NCI-H510A treated with DMSO at 0.1 percent for 48 hours (cell line): ENCODE measurements around the gene UNCX.
"Not testable (repeated sequence)": the region's sequence is repeated elsewhere in the genome, so short reads cannot be mapped to it uniquely, and the experiment has no call there.

Experiments
- DNase-seq: peaks from one replicate; lab custom pipeline; 2025; lab: John Stamatoyannopoulos, UW

UNCX gene

DNA sequence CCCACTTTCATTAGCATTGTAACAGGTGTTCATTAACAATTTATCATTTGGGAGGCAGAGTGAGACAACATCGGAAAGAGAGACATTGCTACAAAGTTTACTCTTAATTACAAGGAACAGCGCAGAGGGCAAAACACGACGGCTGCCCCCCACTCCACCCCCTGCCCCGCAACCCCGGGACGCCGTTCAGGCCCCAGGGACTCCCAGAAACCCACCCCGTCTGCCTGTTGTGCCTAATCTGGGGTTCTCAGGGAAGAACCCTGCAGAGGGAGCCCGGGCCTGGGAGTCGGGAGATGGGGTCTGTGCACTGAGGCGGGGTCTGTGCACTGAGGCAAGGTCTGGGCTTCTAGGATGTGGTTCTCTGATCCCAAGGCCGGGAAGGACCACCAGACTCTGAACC lies 25.2 kb downstream of the UNCX start:
- no peak for DNase-seq

DNA sequence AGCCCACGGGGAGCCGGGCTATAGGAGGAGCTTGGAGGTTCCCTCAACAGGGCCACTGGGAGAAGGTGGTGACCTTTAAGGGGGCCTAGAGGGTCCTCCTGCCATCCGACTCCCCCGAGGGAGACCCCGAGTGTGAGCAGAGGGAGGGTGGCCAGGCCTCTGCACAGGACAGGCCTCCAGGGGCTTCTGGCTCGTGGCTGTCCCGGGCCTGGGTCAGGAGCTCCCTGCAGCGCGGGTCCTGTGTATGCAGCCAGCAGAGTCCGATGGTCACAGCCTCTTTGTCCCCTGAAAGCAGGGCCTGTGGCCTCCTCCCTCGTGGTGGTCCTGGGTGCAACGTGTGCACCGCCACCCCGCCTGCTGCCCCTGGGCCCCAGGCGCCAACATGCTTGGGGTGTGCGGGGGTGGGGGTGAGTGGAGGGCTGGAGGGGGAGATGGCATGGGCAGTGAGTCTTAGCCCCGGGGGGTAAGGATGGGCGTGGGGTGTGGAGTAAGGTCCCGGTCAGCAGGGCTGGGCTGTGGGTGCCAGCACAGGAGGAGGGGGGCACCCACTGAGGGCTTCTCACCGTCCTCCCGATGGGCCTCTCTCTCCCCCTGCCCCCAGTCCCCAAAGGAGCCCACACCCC lies 27.1 kb downstream of the UNCX start:
- no peak for DNase-seq

DNA sequence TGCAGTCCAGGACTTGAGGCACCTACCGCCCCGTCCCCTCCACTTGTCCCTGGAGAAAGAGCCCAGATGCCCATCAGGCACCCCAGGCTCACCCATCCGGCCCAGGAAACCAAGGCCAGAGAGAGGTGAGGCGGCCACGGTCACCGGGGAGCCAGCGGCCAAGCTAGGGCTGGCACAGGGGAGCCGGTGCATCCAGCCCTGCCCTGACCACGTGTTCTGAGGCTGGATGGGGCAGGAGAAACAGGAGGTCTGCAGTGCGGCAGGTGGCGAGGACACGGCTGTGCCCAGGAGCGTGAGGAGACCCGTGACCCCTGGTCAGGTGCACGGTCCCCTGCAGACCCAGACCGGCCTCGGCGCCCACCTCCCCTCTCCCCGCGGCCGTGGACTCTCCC lies 27.6 kb downstream of the UNCX start:
- no peak for DNase-seq

DNA sequence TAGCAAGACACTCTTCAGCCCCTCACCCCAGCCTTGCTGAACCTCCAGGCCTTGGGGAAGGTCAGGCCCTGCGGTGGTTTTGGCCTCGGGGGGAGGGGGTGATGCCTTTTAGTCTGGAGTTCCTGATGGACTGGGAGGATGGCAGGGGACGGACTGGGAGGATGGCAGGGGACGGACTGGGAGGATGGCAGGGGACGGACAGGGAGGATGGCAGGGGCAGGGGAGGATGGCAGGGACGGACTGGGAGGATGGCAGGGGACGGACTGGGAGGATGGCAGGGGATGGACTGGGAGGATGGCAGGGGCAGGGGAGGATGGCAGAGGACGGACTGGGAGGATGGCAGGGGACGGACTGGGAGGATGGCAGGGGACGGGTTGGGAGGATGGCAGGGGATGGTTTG lies 28.4 kb downstream of the UNCX start:
- not testable (repeated sequence) for DNase-seq

DNA sequence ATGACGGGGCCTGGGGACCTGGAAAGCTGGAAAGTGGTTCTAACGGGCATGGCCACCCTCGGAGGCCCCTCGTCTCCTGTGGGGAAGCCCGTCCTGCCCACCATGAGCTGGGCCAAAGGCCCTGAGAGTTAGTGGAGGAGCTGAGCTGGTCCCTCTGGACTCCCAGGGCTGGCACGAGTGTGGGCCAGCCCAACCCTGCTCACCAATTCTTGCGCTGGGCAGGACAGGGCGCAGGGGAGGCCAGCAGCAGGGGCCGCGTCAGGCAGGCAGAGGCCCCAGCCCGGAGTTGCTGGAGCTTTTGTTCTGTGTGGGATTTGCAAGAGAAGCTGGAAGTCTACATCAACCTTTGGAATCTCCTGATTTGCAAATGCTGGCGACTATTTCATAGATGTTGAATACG lies 29.8 kb downstream of the UNCX start:
- DNase-seq = no peak

DNA sequence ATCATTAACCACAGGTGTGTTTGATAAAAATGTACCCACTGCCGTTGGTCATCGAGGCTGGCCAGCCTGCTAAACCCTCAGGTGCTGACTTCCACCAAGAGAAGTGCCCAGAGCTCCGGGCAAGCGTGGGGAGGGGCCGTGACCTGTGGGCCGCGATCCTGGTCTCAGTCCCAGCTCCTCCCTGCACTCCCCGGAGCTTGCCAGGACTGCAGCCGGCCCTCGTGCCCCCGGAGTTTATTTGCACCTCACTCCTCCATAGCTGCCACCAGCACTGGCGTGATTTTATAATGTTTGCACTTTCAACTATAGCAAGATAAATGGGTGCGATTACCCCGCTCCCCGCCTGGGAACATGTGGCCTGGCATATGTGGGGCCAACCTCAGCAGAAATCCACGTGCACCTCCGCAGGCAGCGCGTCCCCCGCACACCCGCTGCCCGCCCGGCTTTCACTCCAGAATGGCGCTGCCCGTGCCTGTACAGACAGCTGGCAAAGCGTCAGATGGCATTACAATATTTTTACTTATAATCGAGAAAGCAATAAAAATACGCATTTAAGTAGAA lies 30.8 kb downstream of the UNCX start:
- DNase-seq = no peak

DNA sequence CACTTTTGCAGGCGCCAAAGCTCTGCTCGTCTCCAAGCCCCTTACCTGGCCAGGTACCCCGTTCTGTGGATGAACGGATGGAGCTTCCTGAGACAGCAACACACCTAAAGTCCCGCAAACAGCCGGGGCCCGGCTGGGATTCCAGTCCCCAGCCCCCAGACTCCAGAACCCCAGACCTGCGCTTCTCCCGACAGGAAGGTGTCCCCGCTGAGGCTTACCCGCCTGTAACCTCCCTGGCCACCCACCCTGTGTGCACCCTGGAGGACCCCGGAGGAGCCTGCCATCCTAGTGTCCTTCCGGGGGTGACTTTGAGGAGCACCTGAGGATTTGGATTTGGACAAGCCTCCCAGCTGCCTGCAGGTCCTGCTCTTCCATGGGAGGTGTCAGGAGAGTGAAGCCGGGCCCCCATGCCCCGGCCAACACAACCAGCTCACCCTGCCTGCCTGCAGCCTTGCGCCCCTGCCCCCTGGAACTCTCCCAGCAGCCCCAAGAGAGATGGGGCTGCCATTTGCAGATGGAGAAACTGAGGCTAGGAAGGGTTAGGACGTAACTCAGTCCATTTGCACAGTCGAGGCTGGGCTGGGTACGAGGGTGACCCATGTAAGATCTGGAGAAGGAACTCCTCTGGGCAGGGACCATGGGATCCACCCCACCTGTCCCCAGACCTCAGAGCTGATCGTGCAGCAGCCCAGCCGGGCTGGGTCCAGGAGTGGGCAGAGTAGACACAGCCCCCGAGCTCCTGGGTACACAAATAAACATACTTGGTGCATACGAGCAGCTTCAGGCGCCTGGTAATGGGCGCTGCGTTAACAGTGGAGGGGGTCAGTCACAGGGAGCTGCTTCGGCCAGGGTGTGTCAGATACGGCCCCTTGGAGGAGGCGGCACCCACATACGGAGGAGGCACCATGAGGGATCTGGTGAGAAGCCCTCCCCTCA lies 31.9 kb downstream of the UNCX start:
- DNase-seq = no peak

DNA sequence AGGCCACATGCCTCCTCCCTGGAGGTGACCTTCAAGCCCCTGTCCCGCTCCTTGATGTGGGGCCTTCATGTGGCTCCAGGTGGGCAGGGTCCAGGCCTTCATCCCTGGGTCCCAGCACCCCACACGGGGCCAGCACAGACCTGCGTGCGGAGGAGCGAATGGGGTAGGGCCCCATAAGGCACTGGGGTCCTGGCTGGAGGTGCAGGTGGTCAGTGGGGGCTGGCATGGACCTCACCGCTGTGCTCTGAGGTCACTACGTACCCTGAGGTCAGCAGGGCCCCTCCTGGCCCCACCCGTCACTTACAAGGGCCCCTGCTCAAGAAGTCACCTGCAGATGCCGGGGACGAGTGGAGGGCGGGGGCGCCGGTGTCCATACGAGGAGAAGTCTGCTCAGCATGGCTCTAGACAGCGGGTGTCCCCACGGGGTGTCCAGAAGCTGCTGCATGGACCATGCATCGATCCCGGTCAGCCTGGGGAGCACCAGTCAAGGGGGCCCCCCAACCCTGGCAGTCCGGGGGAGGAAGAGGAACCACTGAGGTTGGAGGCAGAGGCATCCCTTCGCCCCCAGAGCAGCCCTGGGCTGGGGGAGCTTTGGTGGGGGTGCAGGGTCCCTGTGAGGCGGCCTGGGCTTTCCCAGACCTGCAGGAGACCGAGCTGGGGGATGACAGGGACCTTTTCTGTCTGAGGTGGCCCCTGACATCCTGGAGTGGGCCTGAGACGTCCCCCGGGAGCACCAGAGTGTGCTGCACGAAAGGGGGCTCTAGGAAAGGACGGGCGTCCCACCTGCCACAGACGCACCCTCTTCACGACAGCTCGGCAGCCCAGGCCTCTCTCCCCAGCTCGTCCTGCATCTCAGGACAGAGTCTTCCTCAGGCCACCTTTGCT lies 34.6 kb downstream of the UNCX start:
- no peak for DNase-seq

DNA sequence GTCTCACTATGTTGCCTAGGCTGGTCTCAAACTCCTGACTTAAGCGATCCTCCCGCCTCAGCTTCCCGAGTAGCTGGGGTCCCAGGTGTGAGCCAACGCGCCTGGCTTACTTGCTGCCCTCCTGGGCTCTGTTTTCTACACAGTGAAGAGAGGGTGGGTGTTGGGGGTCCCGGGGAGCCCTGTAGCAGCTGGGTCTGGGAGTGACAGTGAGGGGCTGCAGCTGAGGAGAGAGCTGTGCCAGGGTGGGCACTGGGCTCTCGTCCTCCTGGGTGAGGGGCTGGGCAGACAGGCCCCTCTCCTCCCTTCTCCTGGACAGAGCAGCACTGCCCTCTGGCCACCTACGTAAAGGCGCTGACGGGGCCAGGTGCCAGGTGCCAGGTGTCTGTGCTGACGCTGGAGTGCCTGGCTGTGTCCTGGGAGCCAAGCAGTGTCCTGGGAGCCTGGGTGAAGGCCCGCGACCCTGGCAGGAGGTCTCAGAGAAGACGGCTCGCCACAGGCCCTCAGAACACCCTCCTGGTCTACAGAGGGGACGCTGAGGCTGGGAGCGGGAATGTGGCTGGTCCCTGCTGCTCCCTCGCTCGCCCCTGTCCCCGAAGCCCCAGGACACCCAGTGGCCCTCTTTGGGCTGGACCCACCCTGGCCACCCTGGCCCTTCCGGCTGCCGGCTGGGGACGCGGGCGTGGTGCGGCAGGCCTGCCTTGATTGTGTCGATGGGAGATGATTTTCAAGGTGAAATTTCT lies 35.6 kb downstream of the UNCX start:
- no peak for DNase-seq

DNA sequence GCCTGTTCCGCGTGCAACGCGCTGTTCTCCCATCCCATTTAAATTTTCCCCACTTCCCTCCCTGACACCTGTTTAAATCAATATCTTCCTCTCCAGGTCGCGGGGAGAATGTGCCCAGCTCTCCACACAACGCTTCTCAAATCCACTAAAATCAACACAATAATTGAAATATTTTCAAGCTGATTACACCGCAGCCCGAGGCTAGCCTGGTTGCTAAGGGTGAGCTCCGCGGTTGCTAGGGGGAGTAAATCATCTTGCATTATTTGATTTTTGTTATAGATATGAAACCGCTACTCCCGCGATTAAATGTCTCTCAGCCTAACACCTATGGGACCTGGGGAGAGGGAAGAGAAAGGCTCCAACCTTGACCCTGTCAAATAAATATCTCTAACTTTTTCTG lies 36.2 kb downstream of the UNCX start:
- DNase-seq = no peak

DNA sequence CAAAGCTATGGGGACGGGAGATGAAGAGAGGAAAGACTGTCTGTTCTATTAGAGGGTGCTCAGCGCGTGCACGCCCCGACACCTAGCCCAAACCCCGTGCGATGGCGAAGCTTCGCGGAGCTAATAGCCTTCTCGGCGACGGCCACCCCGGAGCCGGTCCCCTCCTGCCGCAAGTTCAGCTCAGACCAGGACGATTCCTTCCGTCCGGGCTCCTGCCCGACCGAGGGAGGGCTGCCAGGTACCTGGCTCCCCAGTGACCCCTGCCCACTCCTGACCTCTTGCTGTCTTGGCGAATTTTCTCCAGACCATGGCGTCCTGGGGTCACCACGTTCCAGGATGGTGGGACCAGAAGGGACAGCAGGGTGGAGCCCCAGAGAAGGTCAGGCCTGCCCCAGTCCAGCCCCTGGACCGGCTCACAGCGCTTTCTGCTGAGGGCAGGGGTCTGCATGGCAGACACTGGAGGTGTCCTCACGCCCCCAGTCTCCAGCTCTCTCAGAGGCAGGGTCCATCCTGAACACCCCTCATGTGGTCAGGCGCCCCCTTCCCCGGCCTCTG lies 36.7 kb downstream of the UNCX start:
- DNase-seq = no peak

DNA sequence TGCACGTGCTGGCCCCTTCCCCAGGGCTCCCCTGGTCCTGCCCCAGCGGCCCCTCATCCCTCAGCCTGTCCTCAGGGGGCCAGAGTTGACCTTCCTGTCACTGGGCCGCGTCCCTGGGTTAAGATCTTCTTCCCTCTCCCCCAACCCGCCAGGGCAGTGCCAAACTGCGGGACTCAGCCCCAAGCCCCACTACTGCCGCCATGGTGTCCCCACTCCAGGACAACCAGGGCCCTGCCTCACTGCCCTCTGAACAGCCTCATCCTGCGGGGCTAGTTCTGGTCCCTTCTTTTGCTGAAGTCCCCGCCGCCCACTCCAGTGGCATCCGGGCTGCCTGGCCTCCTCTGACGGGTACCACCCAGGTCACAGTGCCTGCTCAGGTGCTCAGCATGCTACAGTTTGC lies 37.5 kb downstream of the UNCX start:
- DNase-seq = no peak

DNA sequence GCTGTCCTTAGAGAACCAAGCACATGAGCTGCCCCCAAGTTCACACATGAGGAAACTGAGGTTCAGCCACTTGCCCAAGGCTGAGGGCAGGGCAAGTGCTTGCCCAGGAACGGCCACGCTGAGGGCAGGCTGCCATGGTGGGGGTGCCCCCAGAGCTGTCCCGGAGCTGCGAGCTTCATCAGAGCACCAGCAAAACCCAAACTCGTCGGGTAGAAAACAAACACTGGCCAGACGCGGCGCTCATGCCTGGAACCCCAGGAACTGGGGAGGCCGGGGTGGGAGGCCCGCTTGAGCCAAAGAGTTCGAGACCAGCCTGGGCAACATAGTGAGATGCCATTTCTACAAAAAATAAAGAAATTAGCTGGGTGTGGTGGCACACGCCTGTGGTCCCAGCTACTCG lies 38.4 kb downstream of the UNCX start:
- no peak for DNase-seq

DNA sequence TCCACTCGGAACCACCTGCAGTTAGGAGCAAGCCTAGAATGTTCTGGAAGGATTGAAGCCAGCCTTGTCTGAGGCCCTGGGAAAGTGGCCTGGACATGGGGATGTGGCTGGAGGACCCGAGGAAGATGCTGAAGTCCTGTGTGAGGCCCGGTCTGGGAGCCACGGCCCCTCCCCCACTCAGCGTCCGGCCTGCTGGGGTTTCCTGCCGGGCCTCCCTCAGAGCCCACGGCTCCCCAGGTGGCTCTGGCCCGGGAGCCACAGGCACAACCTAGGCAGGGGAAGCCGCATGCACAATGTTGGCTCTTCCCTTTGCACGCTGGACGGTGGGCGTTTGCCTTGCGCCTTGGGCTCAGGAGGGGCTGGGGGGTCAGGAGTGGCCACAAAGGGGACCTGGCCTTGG lies 39.0 kb downstream of the UNCX start:
- no peak for DNase-seq

DNA sequence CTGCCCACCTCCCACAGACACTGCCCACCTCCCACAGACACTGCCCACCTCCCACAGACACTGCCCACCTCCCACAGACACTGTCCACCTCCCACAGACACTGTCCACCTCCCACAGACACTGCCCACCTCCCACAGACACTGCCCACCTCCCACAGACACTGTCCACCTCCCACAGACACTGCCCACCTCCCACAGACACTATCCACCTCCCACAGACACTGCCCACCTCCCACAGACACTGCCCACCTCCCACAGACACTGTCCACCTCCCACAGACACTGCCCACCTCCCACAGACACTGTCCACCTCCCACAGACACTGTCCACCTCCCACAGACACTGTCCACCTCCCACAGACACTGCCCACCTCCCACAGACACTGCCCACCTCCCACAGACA lies 39.5 kb downstream of the UNCX start:
- DNase-seq = not testable (repeated sequence)

DNA sequence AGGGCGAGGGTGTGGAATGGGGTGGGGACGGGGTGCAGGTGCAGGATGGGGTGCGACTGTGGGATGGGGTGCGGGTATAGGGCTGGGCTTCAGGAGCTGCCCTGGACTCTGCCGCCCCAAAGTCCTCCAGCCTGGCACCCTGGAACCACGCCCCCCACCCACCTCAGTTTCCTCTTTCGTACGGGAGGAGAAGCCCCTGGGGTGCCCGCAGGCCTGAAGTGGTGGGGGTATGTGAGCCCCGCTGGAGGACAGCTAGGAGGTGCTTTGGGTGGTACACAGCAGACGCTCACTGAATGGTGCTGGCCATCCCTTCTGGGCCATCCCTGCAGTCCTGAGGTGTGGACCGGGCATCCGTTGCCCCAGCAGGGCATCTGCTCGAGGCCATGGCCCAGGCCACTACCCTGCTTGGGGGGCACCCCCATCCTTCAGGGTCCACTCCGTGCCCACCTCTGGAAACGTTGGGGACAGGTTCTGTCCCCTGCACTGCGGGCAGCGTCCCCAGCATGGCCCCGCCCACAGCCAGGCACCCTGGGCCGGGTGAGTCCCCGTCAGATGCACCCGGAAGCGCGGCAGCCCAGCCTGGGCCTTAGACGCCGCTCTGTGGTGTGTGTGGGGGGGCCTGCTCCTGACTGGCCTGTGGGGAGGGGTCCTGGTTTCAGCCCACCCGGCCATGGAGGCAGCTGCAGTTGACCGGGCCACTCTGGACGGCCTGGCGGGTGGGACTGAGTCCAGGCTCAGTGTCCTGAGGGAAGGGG lies 41.6 kb downstream of the UNCX start:
- DNase-seq = no peak

DNA sequence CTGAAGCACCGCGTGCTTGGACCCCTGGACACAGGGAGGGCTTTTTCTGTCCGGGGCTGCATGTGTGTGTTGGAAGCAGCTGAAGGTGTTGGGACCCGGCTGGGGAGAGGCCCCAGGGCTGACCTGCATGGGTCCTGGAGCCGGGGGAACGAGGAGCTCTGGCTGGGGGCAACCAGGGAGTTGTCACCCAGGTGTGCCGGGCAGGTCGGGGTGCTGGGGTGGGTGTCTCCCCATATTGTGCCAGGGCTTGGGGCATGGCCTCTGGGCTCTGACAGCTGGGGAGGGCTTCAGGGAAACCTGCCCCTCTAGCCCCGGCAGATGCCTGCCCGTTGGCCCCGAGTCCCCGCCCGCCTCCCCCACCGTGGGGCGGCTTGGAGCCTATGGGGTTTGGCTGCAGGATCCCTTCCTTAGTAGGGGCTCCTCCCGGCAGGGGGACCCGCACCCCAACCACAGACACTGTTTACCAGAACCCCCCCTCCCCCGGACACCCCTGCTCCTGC lies 42.3 kb downstream of the UNCX start:
- no peak for DNase-seq

DNA sequence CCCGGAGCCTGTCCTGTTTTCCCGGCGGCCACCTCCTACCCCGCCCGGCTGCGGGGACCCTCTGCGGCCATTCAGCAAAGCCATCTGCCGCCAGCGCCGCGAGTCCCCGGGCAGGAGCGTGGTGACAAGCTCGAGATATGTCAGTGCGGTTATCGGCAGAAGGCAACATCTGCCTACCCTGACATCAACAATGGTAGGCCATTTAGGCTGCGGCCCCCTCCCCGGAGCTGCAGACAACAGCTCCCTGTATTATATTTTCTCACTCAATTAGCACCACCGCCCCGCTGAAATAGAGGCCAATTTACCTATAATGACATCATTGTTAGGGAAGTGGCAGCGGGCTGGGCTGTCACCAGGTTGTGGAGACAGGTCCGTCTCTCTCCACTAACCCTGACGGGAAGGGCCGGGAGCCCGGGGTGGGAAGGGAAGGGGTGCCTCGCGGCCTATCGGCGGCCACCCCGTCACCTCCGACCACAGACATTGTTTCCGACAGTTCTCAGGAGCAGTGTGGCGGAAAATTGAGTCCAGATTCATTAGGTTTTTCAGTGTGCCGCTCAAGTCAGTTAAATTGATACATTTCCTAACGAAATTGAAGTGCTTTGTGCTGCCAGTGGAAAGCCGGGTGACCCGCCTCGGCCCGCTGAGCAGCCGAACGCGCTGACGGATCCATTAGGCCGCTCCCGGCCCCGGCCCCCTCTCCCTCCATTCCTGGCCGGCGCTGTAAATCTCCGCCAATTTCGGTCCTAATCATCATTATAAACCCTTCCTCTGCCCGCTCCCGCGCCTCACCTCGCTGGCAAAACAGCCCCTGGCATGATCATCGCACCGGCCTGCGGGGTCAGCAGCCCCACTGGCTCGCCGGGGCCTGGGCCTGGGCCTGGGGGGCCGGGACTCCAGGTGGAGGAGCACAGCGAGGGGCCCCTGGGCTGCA lies 43.0 kb downstream of the UNCX start:
- DNase-seq = no peak

DNA sequence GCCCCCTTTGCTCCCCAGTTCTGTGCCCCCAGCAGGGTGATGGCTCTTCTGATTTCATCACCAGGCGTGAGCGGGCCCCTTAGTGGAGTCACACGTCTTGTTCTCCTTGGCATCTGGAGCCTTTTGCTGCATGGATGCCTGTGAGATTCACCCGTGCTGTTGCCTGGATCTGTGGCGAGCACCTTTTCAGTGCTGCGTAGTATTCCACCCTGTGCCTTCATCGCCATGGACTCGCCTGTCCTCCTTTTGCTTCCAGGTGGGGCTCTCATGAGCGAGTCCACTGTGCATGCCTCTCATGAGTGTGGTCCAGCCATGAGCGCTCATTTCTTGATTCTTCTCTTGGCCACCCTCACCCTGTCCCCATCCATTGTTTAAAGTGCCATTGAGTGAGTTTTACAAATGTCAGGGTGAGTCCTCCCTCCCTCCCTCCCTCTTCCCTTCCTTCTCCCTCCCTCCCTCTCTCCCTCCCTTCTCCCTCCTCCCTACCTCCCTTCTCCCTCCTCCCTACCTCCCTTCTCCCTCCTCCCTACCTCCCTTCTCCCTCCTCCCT lies 44.0 kb downstream of the UNCX start:
- no peak for DNase-seq
